HG02943 (cell line): ENCODE results near the gene SLX9.
A peak's percentile ranks its signal among the peaks of the same experiment; 100 is the strongest.

Source experiments
- ATAC-seq: cut with Tn5 transposase; IDR thresholded peaks from one replicate; pipeline ENCODE4 v1.9.1; 2021; ENCODE audit warnings: mild to moderate bottlenecking, low read depth, moderate library complexity; ENCODE audit not compliant: unreplicated experiment

Gene SLX9

DNA sequence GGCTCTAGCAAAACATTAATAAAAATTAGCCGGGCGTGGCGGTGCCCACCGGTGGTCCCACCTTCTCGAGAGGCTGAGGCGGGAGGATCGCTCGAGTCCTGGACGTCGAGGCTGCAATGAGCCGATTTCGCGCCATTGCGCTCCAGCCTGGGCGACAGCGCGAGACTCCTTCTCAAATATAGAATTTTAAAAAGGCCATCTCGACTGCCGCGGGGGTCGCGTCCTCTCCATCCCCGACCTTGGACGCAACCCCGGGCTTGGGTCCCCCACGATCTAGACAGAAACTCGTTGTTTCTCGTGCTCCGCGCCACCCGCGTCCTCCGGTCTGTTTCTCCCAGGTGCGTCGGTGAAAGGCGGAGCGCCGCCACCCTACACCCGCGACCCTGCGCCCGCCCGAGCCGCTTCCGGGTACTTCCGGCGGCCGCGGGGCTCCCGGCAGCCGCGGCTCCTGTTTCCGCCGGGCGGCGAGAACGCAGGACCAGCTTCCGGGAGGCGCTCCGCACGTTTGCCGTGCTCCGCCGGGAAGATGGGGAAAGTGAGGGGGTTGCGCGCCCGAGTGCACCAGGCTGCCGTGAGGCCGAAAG, at the start of gene SLX9:
SLX9 (plus strand) TSS at position 498 of the 584 bp plus-strand sequence; CDS start at position 527, 29 bp downstream.
- peak; percentile 80 for ATAC-seq

DNA sequence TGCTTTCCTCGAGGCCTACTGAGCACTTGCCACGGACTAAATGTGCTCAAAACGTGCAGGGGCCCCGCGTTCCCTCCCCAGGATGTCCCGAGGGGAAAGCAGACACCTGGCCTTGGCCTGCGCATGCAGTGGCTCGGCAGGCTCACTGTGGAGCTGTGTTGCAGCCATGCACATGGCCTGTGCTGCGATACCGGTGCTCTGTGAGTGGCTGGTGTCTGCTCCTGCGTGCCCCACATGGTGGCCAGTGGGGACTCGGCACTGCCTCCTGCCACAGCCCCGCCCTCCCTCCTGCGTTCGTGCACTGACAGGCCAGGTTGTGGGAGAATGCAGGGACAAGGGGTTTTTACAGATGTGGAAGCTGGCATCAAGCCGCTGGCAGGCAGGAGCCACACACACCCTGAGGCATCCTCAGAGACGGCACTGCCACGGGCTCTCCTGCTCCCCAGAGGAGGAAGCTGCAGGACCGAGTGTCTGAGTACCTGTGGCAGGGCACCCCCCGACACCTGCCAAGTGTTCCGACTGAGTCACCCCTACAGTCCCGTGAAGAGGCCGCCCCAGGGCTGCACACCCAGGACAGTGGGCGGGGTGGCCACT, 49.4 kb upstream of the SLX9 start:
- no peak for ATAC-seq

DNA sequence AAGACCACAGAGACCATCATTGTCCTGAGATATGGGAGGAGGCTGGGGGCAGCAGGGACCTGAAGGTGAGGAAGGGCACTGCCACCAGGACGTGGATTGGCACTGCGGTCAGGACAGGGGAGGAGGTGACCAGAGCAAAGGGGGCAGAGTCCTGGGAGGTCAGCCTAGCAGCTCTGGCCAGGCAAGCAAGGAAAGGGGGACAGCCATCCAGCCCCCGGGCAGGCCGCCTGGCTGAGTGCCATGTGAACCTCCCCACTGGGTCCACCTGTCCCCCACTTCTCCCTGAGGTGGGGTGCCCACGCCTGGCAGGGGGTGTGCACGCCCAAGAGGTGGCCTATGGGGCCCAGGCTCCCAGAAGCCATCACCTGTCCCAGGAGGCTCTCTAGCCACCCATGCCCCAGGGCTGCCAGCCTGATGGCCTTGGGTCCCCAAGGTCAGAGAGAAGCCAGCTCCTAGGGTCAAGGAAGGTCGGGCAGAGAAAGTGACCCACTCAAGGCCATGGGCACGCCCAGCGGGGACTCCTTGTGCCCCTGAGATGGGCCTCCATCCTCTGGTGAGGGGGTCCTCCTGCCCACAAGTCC, 48.8 kb upstream of the SLX9 start:
- no peak for ATAC-seq

DNA sequence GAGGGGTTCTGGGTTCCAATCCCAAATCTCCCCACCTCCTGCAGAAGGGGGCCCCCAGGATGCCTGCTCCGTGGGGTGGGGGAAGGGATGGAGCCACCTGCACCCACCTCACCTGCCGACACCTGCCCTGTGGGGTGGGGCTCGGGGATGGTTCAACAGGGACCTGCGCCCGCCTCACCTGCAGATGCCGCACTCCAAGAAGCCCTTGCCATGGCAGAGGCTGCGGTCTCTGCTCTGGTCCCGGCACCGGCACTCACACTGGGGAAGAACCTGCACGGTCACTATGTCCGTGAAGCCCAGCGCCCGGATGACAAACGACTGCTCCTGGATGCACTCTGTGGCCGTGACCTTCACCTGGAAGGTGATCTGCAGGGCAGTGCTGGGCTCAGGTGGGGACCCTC, 48.2 kb upstream of the SLX9 start:
- no peak for ATAC-seq

DNA sequence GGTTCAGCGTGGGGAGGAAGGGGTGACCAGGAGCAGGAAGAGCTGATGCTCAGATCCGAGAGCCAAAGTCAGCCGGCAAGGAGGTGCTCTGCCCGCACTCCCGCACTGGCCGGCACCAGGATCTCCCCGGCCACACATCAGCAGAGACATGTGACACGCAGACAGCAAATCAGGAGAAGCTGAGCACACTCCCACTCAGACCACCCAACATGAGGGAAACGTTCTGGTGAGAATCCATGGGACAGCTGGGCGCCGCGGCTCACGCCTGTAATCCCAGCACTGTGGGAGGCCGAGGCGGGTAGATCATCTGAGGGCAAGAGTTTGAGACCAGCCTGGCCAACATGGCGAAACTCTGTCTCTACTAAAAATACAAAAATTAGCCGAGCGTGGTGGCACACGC, 47.7 kb upstream of the SLX9 start:
- ATAC-seq: no peak

DNA sequence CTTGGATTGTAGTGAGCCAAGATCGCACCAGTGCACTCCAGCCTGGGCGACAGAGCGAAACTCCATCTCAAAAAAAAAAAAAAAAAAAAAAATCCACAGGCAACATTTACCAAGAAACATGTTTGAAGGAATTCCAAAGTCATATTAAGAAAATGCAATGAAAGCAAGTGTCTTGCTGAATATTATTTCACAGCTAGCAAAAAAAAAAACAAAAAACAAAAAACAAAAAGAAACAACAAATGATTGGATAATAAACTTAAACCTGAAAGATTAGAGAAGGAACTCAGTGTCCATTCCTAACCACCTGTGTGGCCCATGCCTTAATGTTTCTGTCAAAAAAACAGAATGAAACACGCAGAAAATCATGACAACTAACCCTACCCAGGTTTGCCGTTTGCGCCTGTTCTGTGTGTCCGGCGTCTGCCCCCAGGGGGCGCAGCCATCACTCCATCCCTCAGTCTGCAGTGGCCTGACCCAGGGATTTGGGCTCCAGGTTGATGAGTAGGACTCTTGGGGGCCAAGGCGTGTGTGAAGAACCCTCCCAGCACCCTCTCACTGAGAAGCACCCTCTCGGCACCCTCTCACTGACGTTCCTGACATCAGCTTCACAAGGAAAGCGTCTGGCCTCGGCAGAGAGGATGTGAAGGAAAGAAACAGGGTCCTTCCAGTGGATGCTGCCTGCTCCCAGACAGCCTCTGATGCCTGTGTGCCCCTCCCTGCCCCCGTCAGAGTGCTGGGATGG, 47.1 kb upstream of the SLX9 start:
- no peak for ATAC-seq

DNA sequence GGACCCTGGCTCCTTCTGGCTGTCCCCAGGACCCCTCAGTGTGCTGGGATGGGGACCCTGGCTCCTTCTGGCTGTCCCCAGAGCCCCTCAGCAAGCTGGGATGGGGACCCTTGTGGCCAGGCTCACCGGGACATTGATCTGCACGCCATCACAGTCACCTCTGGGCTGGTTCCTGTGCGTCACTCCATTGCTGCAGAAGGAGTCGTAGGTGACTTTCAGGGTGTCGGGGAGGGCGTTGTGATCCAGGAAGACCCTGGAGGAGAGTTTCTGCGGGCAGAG, 46.6 kb upstream of the SLX9 start:
- ATAC-seq: no peak

- ATAC-seq: no peak
Observed at GRCh38 chr21:44893948-44894656, 45.7 kb upstream of the SLX9 start.

- no peak for ATAC-seq
Observed at GRCh38 chr21:44894687-44895302, 45.0 kb upstream of the SLX9 start.

- no peak for ATAC-seq
Observed at GRCh38 chr21:44895859-44896258, 44.0 kb upstream of the SLX9 start.

GRCh38 chr21:44896561-44897286, 43.1 kb upstream of the SLX9 start:
- no peak for ATAC-seq

- no peak for ATAC-seq
Observed at GRCh38 chr21:44897326-44898010, 42.4 kb upstream of the SLX9 start.

GRCh38 chr21:44898011-44898488, 41.8 kb upstream of the SLX9 start:
- no peak for ATAC-seq

GRCh38 chr21:44898851-44899767, 40.7 kb upstream of the SLX9 start:
- ATAC-seq: no peak

DNA sequence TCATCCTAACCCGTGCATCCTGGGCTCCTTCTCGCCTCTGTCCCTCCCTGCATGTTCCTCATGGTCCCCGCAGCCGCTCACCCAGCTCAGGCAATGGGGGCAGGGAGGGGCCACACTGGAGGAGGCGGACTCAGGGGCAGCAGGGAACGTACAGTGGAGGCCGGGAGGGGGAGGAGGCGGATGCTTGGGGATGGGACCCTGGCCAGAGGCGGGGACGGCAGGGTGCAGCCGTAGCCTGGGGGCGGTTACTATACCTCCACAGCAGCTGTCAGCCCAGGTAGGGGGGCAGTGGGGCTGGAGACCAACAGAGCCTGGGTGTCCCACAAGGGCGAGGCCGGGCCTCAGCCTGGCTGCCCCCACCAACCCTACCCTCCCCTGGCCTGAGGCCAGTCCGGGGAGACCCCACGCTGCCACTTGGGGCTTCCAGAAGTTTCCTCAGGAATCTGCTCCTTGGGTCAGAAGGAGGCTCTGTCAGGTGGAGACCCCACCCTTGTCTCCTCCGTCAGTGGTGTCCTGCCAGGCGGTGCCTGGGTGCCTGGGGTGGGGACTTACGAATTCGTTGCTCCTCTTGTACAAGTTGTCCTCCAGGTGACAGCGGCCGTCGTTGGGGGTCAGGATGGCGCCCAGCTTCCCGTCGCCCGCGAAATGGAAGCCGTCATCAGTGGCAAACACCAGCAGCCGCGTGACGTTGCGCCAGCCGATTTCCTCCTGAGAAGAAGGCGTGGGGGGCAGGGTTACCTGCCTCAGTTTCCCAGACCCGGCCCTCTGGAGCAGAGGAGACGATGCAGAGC, 39.9 kb upstream of the SLX9 start:
- no peak for ATAC-seq

DNA sequence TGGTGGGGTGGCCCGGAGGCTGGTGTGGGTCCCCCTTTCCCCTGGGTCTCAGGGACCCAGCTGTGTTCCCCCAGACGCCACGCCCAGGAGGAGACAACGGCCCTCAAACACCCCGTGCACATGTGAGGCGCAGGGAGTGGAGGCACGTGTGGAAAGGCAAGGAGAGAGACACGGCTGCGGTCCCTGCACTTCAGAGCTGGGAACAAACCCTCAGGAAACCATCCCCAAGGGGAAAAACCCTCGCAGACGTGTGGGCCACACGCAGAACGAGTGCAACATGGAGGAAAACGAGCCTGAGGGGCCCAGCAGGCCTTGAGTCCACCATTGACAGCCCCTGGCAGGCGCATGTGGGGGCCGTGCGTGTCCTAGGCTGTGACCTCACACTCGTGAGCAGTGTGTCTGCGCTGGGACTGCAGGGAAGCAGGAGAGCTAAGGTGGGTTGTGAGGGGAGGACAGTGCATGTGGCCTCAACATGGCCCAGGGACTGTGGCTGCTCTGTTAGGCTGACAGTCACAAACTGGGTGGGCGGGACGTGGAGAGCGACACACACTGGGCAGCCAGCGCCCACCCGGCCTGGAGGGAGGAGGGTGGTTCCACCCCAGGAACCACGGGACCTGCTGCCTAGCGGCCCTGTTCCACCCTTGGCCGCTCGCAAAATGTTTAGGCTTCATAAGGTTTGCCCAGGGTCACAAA, 39.1 kb upstream of the SLX9 start:
- ATAC-seq: no peak
